GM12873 (cell line): ENCODE measurements around the gene LDLRAD4.

Source experiments
- TF ChIP-seq, protein P1 (sequence below): IDR thresholded peaks from 2 replicates; pipeline ENCODE4 v1.5.1; 2012; ENCODE audit warnings: low read depth, mild to moderate bottlenecking, moderate library complexity, low read length, control low read depth; ENCODE audit not compliant: insufficient read depth; ENCODE audit errors: missing control alignments

LDLRAD4 gene

DNA sequence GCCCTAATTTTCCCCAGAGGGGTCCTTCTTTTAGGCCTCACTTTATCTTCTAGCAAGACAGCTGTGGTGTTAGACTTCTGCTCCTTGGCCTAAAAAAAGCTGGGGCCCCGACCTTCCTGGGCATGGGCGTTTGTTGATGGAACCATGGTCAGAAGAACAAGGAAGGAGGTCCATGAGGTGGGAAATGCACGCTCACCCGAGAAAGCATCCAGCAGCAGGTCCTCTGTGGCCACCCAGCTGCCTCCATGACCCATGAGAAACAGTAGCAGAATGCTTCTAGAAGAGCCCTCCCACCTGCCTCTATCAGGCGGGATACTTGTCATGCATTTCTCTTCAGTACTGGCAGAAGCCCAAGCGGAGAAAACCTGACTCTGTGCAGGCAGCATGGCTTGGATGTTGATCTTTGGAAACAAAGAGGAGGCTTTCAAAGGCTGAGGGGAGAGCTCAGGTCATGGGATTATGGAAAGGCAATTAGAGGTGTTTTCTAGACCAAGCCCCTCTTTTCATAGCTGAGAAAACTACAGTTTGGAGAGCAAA, 258.7 kb downstream of the LDLRAD4 start:
- TF ChIP-seq, protein P1, sequence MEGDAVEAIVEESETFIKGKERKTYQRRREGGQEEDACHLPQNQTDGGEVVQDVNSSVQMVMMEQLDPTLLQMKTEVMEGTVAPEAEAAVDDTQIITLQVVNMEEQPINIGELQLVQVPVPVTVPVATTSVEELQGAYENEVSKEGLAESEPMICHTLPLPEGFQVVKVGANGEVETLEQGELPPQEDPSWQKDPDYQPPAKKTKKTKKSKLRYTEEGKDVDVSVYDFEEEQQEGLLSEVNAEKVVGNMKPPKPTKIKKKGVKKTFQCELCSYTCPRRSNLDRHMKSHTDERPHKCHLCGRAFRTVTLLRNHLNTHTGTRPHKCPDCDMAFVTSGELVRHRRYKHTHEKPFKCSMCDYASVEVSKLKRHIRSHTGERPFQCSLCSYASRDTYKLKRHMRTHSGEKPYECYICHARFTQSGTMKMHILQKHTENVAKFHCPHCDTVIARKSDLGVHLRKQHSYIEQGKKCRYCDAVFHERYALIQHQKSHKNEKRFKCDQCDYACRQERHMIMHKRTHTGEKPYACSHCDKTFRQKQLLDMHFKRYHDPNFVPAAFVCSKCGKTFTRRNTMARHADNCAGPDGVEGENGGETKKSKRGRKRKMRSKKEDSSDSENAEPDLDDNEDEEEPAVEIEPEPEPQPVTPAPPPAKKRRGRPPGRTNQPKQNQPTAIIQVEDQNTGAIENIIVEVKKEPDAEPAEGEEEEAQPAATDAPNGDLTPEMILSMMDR = no peak

DNA sequence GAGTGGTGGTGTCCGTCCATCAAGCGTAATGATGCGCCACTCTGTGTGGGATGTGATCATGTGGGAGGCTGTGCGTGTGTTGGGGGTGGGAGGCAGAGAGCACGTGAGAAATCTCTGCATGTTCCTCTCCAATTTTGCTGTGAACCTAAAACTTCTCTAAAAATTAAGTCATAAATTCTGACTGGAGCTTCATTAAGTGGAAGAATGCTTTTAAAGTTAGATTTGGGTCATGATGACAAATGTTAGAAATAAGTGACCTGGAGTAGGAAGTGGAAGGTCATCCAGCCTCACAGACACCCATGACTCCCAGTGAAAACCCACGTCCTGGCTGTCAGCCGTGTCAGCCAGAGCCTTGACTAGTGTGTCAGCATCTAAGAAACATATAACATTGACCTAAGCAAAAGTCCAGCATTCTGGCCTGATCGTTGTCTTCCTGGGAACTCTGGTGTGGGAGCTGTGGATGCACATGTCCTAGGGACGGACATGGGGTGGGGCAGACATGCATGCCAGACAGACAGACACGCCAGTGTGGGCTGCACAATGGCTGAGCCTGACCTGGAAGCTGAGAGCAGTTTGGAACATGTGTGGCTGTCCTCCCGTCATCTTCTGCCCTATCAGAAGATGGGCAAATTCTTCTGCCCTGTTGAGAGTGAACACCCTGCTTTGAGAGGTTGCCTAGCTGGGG, 262.2 kb downstream of the LDLRAD4 start:
- TF ChIP-seq, protein P1 = no peak

DNA sequence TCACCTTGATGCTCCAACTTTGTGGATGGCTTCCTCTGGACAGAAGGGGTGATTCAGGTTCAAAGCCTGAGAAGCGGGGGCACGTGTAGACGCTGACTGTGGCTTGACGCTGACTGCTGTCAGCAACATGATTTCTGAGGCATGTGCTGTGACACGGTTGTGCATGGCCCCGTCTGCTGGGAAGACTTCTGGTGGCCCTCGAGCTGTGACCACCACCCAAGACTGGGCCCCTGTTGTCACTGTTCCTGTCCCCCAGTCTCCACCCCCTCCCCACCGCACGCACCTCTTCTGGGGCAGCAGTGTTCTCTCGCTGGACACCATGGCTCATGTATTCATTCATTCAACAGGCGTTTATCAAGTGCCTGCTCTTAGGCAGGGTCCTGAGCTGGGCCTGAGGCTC, 262.8 kb downstream of the LDLRAD4 start:
- TF ChIP-seq, protein P1 = no peak

DNA sequence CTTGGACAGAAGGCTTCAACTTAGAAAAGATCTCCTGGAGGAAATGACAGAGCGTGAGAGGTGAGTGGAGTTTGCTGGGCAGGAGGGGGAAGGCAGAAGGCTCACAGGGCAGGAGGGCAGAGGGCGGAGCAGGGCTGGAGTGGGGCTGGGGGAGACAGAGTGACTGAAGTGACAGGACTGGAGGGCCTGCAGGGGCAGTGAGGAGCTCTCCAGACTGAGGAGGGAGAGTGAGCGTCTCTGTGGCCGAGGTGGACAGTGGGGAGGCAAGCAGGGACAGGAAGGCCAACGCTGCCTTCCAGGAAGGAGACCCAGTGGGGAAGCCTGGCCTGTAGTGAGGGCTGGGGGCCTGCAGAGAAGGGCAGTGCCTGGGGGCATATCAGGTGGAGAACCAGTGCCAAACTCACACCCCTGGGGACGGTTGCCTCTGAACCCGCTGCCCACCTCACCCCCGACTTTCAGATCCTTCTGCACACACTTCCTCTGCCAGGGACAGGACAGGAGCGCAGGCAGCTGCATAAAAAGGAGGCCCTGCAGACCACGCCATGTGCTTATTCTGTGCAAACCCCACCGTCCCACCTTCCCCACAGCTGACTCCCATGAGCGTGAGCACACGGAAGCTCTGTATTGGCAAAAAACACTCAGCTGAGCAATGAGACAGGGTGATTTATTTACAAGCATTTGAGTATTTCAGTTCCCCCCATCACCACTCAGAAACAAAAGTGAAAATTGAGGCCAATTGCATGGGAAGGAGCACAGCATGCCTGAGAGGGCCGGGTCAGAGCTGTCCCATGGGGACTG, 263.5 kb downstream of the LDLRAD4 start:
- TF ChIP-seq, protein P1 = no peak

DNA sequence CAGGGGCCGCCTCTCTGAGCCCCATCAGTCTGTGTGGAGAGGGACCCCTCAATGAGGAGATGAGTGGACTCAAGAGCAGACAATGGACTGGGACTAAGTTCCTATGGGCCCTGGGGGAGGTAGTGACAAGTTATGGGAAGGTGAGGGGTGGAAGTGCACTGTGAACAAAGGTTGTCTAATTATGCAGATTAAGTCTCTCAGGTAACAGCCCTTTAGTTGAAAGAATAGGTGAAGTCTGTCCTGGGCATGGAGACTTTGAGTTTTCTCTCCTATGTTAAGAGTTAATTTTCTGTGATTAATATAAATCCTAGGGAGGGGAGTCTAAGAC, 264.0 kb downstream of the LDLRAD4 start:
- TF ChIP-seq, protein P1 = no peak

DNA sequence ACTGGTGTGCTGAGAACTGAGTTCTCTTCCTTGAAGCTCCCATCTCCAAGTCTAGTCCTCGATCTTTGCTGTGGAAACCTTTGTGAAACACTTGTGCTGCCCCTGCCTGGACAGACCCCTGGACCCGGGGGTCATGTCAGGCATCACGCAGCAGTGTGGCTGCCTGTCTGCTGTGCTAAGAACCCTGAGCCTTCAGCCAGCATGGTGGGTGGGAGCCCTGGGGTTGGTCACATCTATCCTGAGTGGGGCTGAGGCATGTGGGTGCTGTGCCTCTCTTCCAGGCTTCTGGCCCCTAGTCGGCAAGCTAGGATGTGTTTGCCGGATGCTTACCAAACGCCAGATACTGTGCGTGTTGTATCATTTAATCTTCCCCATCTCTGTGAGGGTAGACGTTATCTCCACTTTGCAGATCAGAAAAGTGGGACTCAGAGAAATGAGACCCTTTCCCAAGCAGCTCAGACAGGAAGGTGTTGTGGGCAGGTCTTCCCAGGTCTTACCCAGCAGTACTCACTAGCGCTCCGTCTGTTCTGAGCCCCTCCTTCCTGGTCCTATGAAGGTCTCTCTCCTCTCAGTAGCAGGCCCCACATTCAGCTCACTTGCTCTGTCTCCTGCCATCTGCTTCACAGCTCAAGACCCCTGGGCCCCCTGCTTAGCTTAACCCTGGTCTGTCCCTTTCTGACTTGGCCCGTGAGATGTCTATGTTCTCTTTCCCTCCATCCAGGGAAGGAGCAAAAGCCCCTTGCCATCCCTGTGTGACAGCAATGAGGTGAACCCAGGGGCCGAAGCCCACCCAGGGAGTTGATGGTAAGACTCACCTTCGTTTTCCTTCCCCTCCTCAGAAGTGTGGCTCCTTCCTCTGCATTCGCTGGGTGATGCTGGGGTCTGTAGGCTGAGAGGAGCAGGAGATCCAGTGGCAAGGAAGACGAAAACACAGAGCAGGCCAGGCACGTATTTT, 265.0 kb downstream of the LDLRAD4 start:
- TF ChIP-seq, protein P1 = no peak
